Lung microvascular endothelial cell (primary cell): Measurements from ENCODE around the gene PLEKHA4. TPM values are rescaled to one million over a fixed set of nuclear protein-coding genes. Genes with fewer than 3 reads are reported as not detected.
"Not testable (repeated sequence)": the region's sequence is repeated elsewhere in the genome, so short reads cannot be mapped to it uniquely, and the experiment has no call there.

Experiments
- DNase-seq, 2 donors: peaks; one replicate each; pipeline versions ENCODE4 v3.0.0 to v3.0.0-alpha.2; 2010; ENCODE audit warnings: low read depth in 2 of 2
- total RNA-seq: library from RNA; depleted of rRNA; stranded (reverse); fragments of >200 nt; gene quantifications from 2 replicates; pipeline ENCODE4 v1.2.1, GENCODE V29; 2014

The PLEKHA4 gene
- total RNA-seq, 1 donor from 2014 or later, result 7.1 TPM

- DNase-seq, result peak in 1 of 2 donors; percentile 13
Observed at GRCh38 chr19:48887861-48888612, 19.6 kb upstream of the PLEKHA4 start.

- DNase-seq, result no peak
Observed at GRCh38 chr19:48883726-48884125, 15.3 kb upstream of the PLEKHA4 start.

GRCh38 chr19:48881741-48882657 lies 13.6 kb upstream of the PLEKHA4 start:
- DNase-seq, result peak in 1 of 2 donors; percentile 42

GRCh38 chr19:48879696-48880095 lies 11.3 kb upstream of the PLEKHA4 start:
- not testable (repeated sequence) for DNase-seq

- no peak for DNase-seq
Observed at GRCh38 chr19:48879025-48879637, 10.7 kb upstream of the PLEKHA4 start.

GRCh38 chr19:48878196-48879024 lies 10.0 kb upstream of the PLEKHA4 start:
- peak; percentile 34 to 40 for DNase-seq

- peak in 1 of 2 donors; percentile 25 for DNase-seq
Observed at GRCh38 chr19:48877855-48878195, 9.4 kb upstream of the PLEKHA4 start.

GRCh38 chr19:48876043-48876981 lies 7.9 kb upstream of the PLEKHA4 start:
- peak; percentile 68 to 82 for DNase-seq

- peak; percentile 36 to 86 for DNase-seq
Observed at GRCh38 chr19:48874303-48875135, 6.1 kb upstream of the PLEKHA4 start.

GRCh38 chr19:48873476-48874302 lies 5.3 kb upstream of the PLEKHA4 start:
- DNase-seq, result peak; percentile 40 to 46

- peak; percentile 96 to 97 for DNase-seq
Observed at GRCh38 chr19:48872884-48873475, 4.6 kb upstream of the PLEKHA4 start.

GRCh38 chr19:48872182-48872883 lies 3.9 kb upstream of the PLEKHA4 start, which contains the start of gene PPP1R15A:
Gene PPP1R15A (plus strand): TSS chr19:48872421. CDS start chr19:48873234, 813 bp downstream.
- DNase-seq, result peak; percentile 98

GRCh38 chr19:48871471-48872181 lies 3.2 kb upstream of the PLEKHA4 start:
- not testable (repeated sequence) for DNase-seq

- no peak for DNase-seq
Observed at GRCh38 chr19:48870048-48870447, 1.6 kb upstream of the PLEKHA4 start.

GRCh38 chr19:48867746-48868113 lies 687 bp downstream of the PLEKHA4 start:
- no peak for DNase-seq

- no peak for DNase-seq
Observed at GRCh38 chr19:48867123-48867745, 1.2 kb downstream of the PLEKHA4 start.
